H1 (cell line): ENCODE data around the gene TSEN34. TPM values are rescaled to one million over a fixed set of nuclear protein-coding genes. Genes with fewer than 3 reads are reported as not detected.

Experiments used
- CTCF ChIA-PET: fragments of 300-600 bp; sonication (Branson Sonifier 250); formaldehyde crosslinking; loops from one replicate; lab custom pipeline; 2021; ENCODE audit not compliant: partially characterized antibody; lab: Charles Lee
- POLR2A ChIA-PET: fragments of 300-600 bp; sonication (Branson Sonifier 250); formaldehyde crosslinking; loops from one replicate; lab custom pipeline; 2021; ENCODE audit warnings: inconsistent platforms; ENCODE audit not compliant: partially characterized antibody; lab: Charles Lee
- DNase-seq, 2 experiments: peaks; one replicate each; pipeline versions ENCODE4 v3.0.0 to v3.0.0-alpha.2; 2010 to 2022; ENCODE audit warnings: low spot score in 2 of 2, low read depth in 1 of 2, mixed read lengths in 1 of 2
- FAIRE-seq: peaks from 2 replicates; lab custom pipeline; 2011; peaks lifted over from hg19 to GRCh38; lab: Jason Lieb, UNC
- H2AFZ ChIP-seq: 2 replicates; pipeline ENCODE4 v1.8.1; 2012; ENCODE audit warnings: low read length, inconsistent platforms
- H2AK5ac ChIP-seq: 2 replicates; pipeline ENCODE4 v1.6.1; 2013; ENCODE audit warnings: low read depth, low read length
- H2BK120ac ChIP-seq: replicated peaks from 2 replicates; pipeline ENCODE3; 2013; ENCODE audit warnings: low read depth, low read length, inconsistent platforms
- H2BK12ac ChIP-seq: 2 replicates; pipeline ENCODE4 v1.6.1; 2013; ENCODE audit warnings: low read depth, low read length
- H2BK15ac ChIP-seq: 2 replicates; pipeline ENCODE4 v1.6.1; 2013; ENCODE audit warnings: low read length
- H2BK20ac ChIP-seq: 2 replicates; pipeline ENCODE4 v1.6.1; 2013; ENCODE audit warnings: low read length
- H2BK5ac ChIP-seq: 2 replicates; pipeline ENCODE4 v1.6.1; 2013; ENCODE audit warnings: low read depth, low read length
- H3K14ac ChIP-seq: 2 replicates; pipeline ENCODE4 v1.6.1; 2013; ENCODE audit warnings: inconsistent platforms; ENCODE audit not compliant: insufficient read length
- H3K18ac ChIP-seq: 2 replicates; pipeline ENCODE4 v1.6.1; 2013; ENCODE audit warnings: low read length; ENCODE audit errors: extremely low read depth
- H3K23ac ChIP-seq: 2 replicates; pipeline ENCODE4 v1.6.1; 2013; ENCODE audit warnings: inconsistent platforms; ENCODE audit not compliant: insufficient read length
- H3K23me2 ChIP-seq: 2 replicates; pipeline ENCODE4 v1.6.1; 2013; ENCODE audit warnings: low read depth, low read length
- H3K27ac ChIP-seq: 2 replicates; pipeline ENCODE4 v1.6.1; 2011; ENCODE audit warnings: low read depth, low read length, inconsistent platforms
- H3K27me3 ChIP-seq, 4 experiments: replicated peaks in 1 of 4; 1 replicate in 1 of 4; 2 replicates in 3 of 4; pipeline versions ENCODE4 v1.6.1 to v1.8.1; 2011 to 2013; ENCODE audit warnings: low read length in 3 of 4, mild to moderate bottlenecking in 3 of 4, inconsistent platforms in 2 of 4, mixed read lengths in 2 of 4, moderate library complexity in 1 of 4; ENCODE audit not compliant: control insufficient read depth in 3 of 4, insufficient read depth in 3 of 4; ENCODE audit errors: extremely low read depth in 1 of 4
- H3K36me3 ChIP-seq, 4 experiments: 2 replicates each; pipeline versions ENCODE4 v1.6.1 to v1.8.1; 2011 to 2013; ENCODE audit warnings: mild to moderate bottlenecking in 4 of 4, low read length in 3 of 4, moderate library complexity in 2 of 4, control low read depth in 1 of 4, inconsistent platforms in 1 of 4; ENCODE audit not compliant: insufficient read depth in 4 of 4, control insufficient read depth in 2 of 4
- H3K4ac ChIP-seq: replicated peaks from 2 replicates; pipeline ENCODE3; 2013; ENCODE audit warnings: low read length, low read depth, mixed read lengths, inconsistent platforms; ENCODE audit not compliant: insufficient read length
- H3K4me1 ChIP-seq, 4 experiments: replicated peaks in 1 of 4; 1 replicate in 1 of 4; 2 replicates in 3 of 4; pipeline versions ENCODE4 v1.6.1 to v1.8.1; 2011 to 2013; ENCODE audit warnings: low read length in 3 of 4, inconsistent platforms in 2 of 4, mixed read lengths in 1 of 4; ENCODE audit not compliant: insufficient read depth in 4 of 4, control insufficient read depth in 3 of 4
- H3K4me2 ChIP-seq, 2 experiments: 2 replicates each; pipeline versions ENCODE4 v1.6.1 to v1.8.1; 2011 to 2013; ENCODE audit warnings: low read depth in 2 of 2, low read length in 2 of 2, control low read depth in 1 of 2, inconsistent platforms in 1 of 2, mild to moderate bottlenecking in 1 of 2; ENCODE audit not compliant: insufficient read depth in 1 of 2
- H3K4me3 ChIP-seq, 4 experiments: fragments of 200-600, 300-600 bp in 1 of 4; sonication (generic), shearing (Covaris generic), sonication (Bioruptor Twin) in 1 of 4; 2 replicates each; pipeline versions ENCODE4 v1.5.1 to v1.8.1; 2011 to 2016; ENCODE audit warnings: low read length in 4 of 4, low read depth in 3 of 4, control low read depth in 2 of 4, inconsistent platforms in 2 of 4, mild to moderate bottlenecking in 2 of 4, mixed read lengths in 1 of 4, moderate library complexity in 1 of 4; ENCODE audit not compliant: insufficient read depth in 2 of 4; ENCODE audit errors: extremely low read depth in 1 of 4
- H3K56ac ChIP-seq: replicated peaks from 2 replicates; pipeline ENCODE3; 2013; ENCODE audit warnings: low read depth, mild to moderate bottlenecking, mixed read lengths, low read length, inconsistent platforms; ENCODE audit not compliant: insufficient read length
- H3K79me1 ChIP-seq: 2 replicates; pipeline ENCODE4 v1.6.1; 2013; ENCODE audit warnings: low read depth, low read length, control low read depth
- H3K79me2 ChIP-seq, 2 experiments: 2 replicates each; pipeline versions ENCODE4 v1.6.1 to v1.8.1; 2012 to 2013; ENCODE audit warnings: low read length in 2 of 2, mild to moderate bottlenecking in 2 of 2, inconsistent platforms in 1 of 2; ENCODE audit not compliant: insufficient read depth in 2 of 2, control insufficient read depth in 1 of 2
- H3K9ac ChIP-seq, 4 experiments: replicated peaks in 1 of 4; 1 replicate in 1 of 4; 2 replicates in 3 of 4; pipeline versions ENCODE4 v1.6.1 to v1.8.1; 2011 to 2013; ENCODE audit warnings: low read depth in 3 of 4, low read length in 3 of 4, control low read depth in 2 of 4, mild to moderate bottlenecking in 2 of 4, moderate library complexity in 2 of 4, inconsistent platforms in 1 of 4; ENCODE audit errors: extremely low read depth in 1 of 4
- H3K9me3 ChIP-seq, 2 experiments: 2 replicates each; pipeline versions ENCODE4 v1.6.1 to v1.8.1; 2012 to 2013; ENCODE audit warnings: mild to moderate bottlenecking in 2 of 2, moderate library complexity in 2 of 2, control low read depth in 1 of 2, inconsistent platforms in 1 of 2, low read depth in 1 of 2, low read length in 1 of 2, mixed read lengths in 1 of 2; ENCODE audit not compliant: insufficient read depth in 2 of 2
- H4K20me1 ChIP-seq, 2 experiments: replicated peaks in 1 of 2; 2 replicates each; pipeline versions ENCODE3 to v1.8.1; 2011 to 2013; ENCODE audit warnings: inconsistent platforms in 2 of 2, low read length in 2 of 2, mild to moderate bottlenecking in 1 of 2; ENCODE audit not compliant: insufficient read depth in 2 of 2, control insufficient read depth in 1 of 2
- H4K5ac ChIP-seq: 2 replicates; pipeline ENCODE4 v1.6.1; 2013; ENCODE audit warnings: low read length, low read depth, mixed read lengths, inconsistent platforms; ENCODE audit not compliant: insufficient read length
- H4K8ac ChIP-seq: 2 replicates; pipeline ENCODE4 v1.8.0; 2013; ENCODE audit warnings: mild to moderate bottlenecking, moderate library complexity, low read length, inconsistent platforms; ENCODE audit not compliant: insufficient read depth; ENCODE audit errors: extremely low read depth
- H4K91ac ChIP-seq: replicated peaks from 2 replicates; pipeline ENCODE3; 2013; ENCODE audit warnings: low read length, mixed read lengths, inconsistent platforms; ENCODE audit not compliant: insufficient read length
- JUN ChIP-seq: IDR thresholded peaks from 2 replicates; pipeline ENCODE4 v1.6.1; 2011; ENCODE audit warnings: low read depth, mild to moderate bottlenecking, improper control_type of control experiment, low read length
- POLR2AphosphoS5 ChIP-seq: IDR thresholded peaks from 2 replicates; pipeline ENCODE4 v1.6.1; 2011; ENCODE audit warnings: low read depth, low read length
- WGBS, 2 experiments: shearing (Covaris generic) in 1 of 2; methylation state at CpG; one replicate each; pipeline versions ENCODE4 v1.1.6 to v1.1.7; 2013 to 2015; ENCODE audit warnings: low lambda C conversion rate in 2 of 2, mixed read lengths in 2 of 2, inconsistent platforms in 1 of 2, low coverage in 1 of 2, missing lambda C conversion rate in 1 of 2; ENCODE audit not compliant: insufficient replicate concordance in 2 of 2, insufficient coverage in 1 of 2, insufficient read length in 1 of 2; ENCODE audit errors: extremely low coverage in 1 of 2, missing lambda C conversion rate in 1 of 2; 5-methylcytosine and 5-hydroxymethylcytosine counted together
- polyA plus RNA-seq, 7 experiments: library from polyadenylated mRNA; depleted of rRNA in 3 of 7; stranded (reverse) in 5 of 7; unstranded in 2 of 7; fragments of >200 nt in 5 of 7; fragments of 200-250 nt in 2 of 7; gene quantifications; 1 replicate in 5 of 7; 2 replicates in 1 of 7; 4 replicates in 1 of 7; pipeline versions ENCODE4 v1.2.1 to v1.2.3, GENCODE V29; 2011 to 2013; ENCODE audit warnings: missing spikeins in 2 of 7, mixed read lengths in 2 of 7
- total RNA-seq: library from RNA; stranded (reverse); fragmentation: NEBNext Ultra II Directional; extraction: Animal tissue kit (Norgen Biotek cat#: 25700); gene quantifications from 2 replicates; pipeline ENCODE4 v1.2.1, GENCODE V29; 2021

Gene TSEN34
- total and polyA plus RNA-seq, 2 of the 8 experiments (the other 6 are each of a cell fraction or from before 2014, with no cell fraction given): 22.5 to 52.3 TPM

GRCh38 chr19:54152878-54153524 lies 38.1 kb upstream of the TSEN34 start:
- WGBS, 2 experiments: 94% methylated on average over 10 of the region's 25 CpGs; no CpG with 5 or more reads in 1 of the 2 experiments
- no peaks in the 10 kb centered on the region; the same call in 1 of the 2 replicates for H3K79me1 ChIP-seq
- POLR2A ChIA-PET: interaction anchor here (1.1 to 14.8 kb wide), 4 partner anchors 12 to 71 kb away, joined by 3 to 348 read pairs (median 4); partner anchors contain the start of gene CNOT3
- CTCF ChIA-PET: no interaction called here
- no peak overlapping the region for H3K18ac ChIP-seq
- no peak overlapping the region for H2AK5ac ChIP-seq
- no peak overlapping the region for H2BK20ac ChIP-seq
- H3K9me3 ChIP-seq: no peaks in the 10 kb centered on the region
- H3K4me3 ChIP-seq: no peak overlapping the region
- no peaks in the 10 kb centered on the region for H3K27me3 ChIP-seq
- no peak overlapping the region for H2BK15ac ChIP-seq
- H4K5ac ChIP-seq: no peak overlapping the region
- no peaks in the 10 kb centered on the region for H3K4me1 ChIP-seq
- H2BK120ac ChIP-seq: no peak overlapping the region
- FAIRE-seq (no peak), DNase-seq (no peak)
- H2BK12ac ChIP-seq: no peak overlapping the region
- H3K4ac ChIP-seq: no peak overlapping the region
- H4K8ac ChIP-seq: no peak overlapping the region; the same call in 1 of the 2 replicates
- H3K23ac ChIP-seq: no peak overlapping the region
- no peak overlapping the region for H2AFZ ChIP-seq
- H2BK5ac ChIP-seq: no peak overlapping the region
- peaks cover 11 to 17% of the 10 kb centered on the region in 2 experiments for H4K20me1 ChIP-seq
- H3K14ac ChIP-seq: no peak overlapping the region
- no peak overlapping the region for H3K27ac ChIP-seq
- no peak overlapping the region for H3K56ac ChIP-seq
- no peak overlapping the region for H3K9ac ChIP-seq
- peaks cover 33 to 74% (median 67%) of the 10 kb centered on the region in 4 experiments for H3K36me3 ChIP-seq
- no peaks in the 10 kb centered on the region for H3K23me2 ChIP-seq
- no peak overlapping the region for H3K4me2 ChIP-seq
- H3K79me2 ChIP-seq: no peaks in the 10 kb centered on the region
- no peak overlapping the region for H4K91ac ChIP-seq
- TF ChIP-seq JUN: no peak
- TF ChIP-seq POLR2AphosphoS5: 0 out of 2 replicates have a peak, but pooled peaks have one; percentile 12
